ENCODE data around the gene POLH.
"Not testable (repeated sequence)": the region's sequence is repeated elsewhere in the genome, so short reads cannot be mapped to it uniquely, and the experiment has no call there.

Gene POLH

DNA sequence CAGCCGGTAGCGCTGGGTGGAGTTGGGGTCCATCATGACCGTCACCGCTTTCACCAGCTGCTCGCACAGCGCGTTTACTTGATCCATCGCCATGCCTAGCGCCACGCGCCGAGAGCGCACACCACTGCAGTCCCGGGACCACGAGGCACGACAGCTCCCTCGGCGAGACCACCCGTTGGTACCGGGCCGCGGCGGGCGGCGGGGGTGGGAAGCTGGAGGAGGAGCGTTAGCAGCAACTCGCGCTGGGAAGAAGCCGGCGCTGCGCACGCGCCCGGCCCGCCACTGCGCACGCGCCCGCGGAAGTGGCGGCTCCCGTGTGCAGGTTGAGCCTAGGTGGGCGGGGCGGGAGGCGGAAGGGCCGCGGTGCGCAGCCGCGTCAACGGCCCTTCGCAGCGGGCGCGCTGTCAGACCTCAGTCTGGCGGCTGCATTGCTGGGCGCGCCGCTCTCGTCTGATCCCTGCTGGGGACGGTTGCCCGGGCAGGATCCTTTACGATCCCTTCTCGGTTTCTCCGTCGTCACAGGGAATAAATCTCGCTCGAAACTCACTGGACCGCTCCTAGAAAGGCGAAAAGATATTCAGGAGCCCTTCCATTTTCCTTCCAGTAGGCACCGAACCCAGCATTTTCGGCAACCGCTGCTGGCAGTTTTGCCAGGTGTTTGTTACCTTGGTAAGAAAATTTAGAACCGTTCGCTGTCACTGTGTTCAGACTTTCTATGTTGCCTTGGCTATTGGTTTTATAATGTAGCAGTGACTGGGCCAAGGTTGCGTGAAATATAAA, at the start of gene POLH, which contains the start of gene XPO5:
Gene POLH, plus strand, starts transcription at position 414 of the 780 bp plus-strand sequence. CDS start 6,135 bp downstream, outside the sequence.
Gene XPO5, minus strand, starts transcription at position 267 of the 780 bp plus-strand sequence. Its CDS starts 174 bp downstream, at position 93.
- peak; percentile 93 for DNase-seq (ENCODE audit: low read depth)

DNA sequence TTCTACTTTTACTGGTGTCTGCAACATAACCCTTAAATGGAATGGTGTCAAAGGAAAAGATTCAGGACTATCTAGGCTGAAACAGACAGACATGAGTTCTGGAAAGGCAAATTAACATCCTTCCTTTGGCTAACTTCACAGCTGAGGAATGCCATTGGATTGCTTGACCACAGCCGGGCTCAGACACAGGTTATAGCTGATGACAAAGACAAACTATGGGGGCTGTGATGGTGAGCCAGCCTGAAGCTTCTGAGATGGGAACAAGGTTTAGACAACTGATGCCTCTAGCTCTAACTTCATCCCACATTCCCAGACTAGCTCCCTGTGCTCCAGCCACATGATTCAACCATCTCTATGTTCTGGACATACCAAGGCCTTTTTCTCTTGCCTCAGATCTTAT, 43.8 kb upstream of the POLH start:
- DNase-seq (ENCODE audit: low read depth), result no peak

DNA sequence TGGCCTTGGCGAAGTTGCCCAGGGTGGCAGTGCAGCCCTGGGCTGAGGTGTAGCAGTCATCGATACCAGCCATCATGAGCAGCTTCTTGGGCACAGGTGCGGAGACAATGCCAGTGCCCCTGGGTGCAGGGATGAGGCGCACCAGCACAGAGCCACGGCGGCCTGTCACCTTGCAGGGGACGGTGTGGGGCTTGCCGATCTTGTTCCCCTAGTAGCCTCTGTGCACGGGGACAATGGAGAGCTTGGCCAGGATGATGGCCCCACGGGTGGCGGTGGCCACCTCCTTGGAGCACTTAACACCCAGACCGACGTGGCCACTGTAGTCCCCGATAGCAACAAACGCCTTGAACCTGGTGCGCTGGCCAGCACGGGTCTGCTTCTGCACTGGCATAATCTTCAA, 37.0 kb upstream of the POLH start:
- DNase-seq (ENCODE audit: low read depth), result not testable (repeated sequence)

DNA sequence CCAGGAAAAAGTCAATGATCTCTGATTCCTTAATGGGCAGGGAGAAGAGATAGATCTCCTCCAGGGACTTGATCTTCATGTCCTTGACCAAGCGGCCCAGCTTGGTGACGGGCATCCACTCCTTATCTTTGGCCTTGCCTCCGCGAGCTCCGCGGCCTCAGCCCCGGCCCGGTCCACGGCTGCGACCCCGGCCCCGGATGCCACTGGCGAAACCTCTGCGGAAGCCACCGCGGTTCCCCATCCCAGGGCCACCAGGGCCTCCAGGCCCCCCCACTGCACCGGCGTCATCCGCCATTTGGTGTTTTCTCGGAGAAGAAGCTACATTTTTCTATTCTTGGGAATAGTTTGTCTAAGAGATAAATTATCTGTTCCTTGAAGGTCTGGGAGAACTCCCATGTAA, 36.6 kb upstream of the POLH start:
- not testable (repeated sequence) for DNase-seq (ENCODE audit: low read depth)

DNA sequence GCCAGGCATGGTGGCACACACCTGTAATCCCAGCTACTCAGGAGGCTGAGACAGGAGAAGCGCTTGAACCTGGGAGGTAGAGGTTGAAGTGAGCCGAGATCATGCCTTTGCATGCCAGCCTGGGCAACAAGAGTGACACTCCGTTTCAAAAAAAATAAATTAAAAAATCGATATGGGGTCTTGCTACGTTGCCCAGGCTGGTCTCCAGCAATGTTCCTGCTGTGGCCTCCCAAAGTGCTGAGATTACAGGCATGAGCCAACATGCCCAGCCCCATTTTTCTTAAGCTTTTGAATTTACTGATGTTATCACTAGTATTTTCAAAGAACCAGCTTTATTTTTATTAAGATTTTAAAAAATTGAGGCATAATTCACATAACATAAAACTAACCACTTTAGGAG, 35.5 kb upstream of the POLH start:
- DNase-seq (ENCODE audit: low read depth), result no peak

DNA sequence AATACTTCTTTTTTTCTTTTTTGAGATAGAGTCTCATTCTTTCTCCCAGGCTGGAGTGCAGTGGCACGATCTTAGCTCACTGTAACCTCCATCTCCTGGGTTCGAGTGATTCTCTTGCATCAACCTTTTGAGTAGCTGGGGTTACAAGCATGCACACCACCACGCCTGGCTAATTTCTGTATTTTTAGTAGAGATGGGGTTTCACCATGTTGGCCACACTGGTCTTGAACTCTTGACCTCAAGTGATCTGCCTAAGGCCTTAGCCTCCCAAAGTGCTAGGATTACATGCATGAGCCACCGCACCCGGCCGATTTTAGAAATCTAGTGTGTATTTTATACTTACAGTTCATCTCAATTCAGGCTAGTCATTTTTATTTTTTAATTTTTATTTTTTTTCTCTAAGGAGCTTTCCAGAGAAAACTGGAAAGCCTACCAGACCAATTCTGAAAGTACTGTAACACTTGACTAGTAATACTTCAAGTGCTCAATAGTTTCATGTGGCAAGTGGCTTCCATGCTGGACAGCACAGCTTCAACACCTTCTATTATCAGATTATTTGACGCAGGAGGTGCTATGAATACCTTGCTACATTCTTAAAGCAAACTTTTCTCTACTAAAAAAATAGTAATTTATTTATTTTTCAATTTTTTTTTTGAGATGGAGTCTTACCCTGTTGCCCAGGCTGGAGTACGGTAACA, 34.1 kb upstream of the POLH start:
- DNase-seq (ENCODE audit: low read depth), result no peak

DNA sequence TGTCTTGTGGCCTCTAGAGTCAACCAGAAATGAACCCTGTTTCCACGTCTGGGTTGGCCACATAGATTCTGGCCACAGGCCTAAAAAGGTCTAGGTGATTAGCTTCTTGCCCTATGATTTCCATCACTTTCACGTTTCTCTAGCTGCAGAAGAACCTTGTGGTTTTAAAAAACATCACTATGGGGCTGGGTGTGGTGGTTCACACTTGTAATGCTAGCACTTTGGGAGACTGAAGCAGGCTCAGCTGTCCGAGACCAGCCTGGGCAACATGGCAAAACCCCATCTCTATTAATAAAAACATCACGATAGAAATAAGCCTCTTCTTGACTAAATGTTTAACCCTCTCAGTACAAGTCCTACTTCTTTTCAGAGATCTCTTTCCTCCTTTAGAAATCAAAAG, 31.5 kb upstream of the POLH start:
- DNase-seq (ENCODE audit: low read depth), result no peak

DNA sequence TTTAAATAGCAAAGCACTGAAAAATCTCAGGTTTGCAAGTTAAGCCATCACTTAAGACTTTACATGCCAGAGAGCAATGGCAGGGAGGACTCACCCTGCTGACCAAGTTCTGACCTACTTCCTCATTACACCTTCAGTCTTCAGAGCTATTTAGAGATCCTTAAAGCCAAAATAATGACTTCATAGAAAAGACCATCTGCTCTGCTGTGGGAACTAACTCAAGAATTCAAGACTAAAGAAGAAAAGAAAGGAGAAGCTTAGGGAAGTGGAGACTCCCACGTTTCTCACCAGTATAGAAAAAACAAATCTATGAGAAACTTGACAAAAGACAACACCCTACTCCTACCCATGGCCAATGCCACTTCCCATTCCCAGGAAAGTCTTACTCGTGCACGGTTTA, 28.8 kb upstream of the POLH start:
- no peak for DNase-seq (ENCODE audit: low read depth)

DNA sequence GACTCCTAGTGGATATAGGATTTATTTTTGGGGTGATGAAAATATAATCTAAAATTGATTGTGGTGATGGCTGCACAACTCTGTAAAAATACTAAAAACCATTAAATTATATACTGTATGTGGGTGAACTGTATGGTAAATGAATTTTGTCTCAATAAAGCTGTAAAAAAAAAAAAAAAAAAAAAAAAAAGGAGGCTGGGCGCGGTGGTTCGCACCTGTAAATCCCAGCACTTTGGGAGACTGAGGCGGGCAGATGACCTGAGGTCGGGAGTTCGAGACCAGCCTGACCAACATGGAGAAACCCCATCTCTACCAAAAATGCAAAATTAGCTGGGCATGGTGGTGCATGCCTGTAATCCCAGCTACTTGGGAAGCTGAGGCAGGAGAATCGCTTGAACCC, 18.4 kb upstream of the POLH start:
- not testable (repeated sequence) for DNase-seq (ENCODE audit: low read depth)

DNA sequence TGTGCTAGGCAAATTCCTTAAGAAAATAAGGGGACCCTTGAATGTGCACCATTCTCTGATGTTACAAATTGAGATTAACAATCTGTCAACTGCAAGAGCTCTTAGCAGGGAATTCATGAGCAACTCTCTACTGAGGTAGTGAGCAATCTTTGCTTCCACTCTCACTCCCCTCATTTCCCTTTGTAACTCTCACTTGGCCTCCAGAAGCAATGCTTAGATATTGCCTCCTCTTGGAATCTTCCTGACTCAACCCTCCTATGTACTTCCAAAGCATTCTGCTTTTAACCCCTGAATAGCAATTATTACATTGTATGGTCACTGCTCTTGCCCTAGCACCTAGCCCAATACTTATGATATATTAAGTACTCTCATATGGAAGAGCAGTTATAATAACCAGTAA, 16.7 kb upstream of the POLH start:
- no peak for DNase-seq (ENCODE audit: low read depth)

DNA sequence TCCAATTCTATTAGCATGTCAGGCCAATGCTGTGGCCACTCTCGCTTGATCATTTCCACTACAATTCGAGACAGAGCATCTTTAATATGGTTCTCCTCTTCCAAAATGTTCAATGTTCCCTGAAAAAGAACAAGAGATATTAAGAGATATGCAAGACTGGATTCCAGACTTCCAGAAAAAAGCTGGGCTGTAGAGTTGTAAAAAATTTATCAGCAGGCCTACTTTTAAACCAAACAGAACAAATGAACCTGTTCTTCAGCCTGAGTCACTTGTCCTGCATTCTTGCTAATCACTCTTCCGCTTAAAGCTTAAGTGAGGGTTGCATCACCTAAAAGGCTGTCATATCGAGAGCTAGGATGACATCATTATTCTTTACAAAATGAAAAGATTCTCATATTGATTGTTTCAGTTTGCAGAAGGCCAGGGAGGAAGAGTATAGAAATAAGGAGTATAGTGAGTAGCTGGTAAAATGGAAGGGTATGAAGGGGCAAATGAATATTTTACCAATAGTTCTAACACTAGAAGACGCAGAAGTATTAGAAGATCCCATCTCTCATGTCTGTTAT, 5.0 kb upstream of the POLH start:
- no peak for DNase-seq (ENCODE audit: low read depth)

DNA sequence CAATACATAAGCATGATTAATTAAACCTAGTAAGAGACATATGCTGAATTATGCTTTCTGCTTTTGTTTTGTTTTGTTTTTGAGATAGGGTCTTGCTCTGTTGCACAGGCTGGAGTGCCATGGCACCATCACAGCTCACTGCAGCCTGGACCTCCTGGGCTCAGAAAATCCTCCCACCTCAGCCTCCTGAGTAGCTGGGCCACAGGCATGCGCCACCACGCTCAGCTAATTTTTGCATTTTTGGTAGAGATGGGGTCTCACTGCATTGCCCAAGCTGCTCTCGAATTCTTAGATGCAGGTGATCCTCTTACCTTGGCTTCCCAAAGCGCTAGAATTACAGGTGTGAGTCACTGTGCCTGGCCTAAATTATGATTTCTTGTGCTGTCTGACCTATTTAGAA, 4.0 kb upstream of the POLH start:
- DNase-seq (ENCODE audit: low read depth), result no peak

DNA sequence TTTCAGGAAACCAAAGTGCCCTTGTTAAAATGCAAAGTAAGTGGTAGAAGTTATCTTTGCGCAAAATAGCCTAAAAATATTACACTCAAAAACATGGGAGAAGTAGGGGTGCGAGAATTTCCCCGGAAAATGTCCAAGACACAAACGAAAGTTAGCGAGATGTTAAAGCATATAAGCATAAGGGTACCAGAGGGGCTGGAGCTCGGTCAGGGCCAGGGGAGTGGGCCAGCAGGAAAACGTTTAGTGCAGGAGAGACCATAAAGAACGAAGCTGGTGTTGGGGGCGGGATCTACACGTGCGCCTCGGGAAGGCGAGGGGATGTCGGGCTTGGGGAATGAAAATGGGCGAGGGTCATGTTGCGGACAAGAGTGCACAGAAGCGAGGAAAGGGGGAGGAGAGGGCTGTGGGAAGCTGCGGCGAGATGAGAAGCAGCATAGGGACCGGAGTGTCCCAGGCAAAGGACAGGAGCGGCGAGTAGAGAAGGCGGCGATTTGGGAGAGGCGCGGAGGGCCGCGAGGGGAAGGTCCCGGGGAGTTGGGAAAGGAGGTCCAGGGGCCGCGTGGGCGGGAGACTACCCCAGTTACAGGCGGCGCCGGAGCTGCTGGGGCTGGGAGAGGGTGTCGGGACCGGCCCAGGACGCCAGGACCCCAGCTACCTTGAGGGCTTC, 747 bp upstream of the POLH start:
- DNase-seq (ENCODE audit: low read depth), result no peak

DNA sequence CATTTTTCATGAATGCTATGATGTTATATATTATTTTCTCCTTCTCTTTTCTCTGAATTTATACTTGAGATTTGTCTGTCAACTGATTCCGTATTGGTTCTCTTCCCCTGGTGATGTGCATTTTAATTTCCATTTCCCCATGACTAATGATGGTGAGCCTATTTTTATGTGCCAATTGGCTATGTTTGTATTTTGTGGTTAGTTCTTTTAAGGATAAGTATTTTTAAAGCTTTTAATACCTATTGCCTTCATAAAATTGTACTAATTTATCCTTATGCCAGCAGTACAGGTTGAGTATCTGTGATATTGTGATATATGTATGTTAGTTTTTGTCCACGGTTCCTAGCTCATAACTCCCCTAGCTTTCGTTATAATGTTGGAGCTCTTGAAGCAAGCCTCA, 2.8 kb downstream of the POLH start:
- no peak for DNase-seq (ENCODE audit: low read depth)

DNA sequence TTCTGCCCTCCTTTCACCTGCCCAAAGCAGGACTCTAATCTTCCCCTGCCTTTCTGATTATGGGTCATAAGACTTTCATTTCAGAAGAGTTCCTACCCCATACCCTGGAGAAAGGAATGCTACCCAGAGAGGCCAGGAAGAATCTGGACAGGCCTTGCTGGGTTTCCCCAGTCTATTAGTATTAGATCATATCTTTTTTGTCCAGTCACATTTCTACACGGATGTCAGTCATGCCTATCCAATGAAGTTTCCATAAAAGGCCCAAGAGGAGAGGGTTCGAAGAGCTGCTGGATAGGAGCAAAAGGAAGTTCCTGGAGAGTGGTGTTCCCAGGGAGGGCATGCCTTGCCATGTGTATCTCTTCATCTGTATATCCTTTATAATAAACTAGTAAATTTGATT, 3.2 kb downstream of the POLH start:
- no peak for DNase-seq (ENCODE audit: low read depth)

DNA sequence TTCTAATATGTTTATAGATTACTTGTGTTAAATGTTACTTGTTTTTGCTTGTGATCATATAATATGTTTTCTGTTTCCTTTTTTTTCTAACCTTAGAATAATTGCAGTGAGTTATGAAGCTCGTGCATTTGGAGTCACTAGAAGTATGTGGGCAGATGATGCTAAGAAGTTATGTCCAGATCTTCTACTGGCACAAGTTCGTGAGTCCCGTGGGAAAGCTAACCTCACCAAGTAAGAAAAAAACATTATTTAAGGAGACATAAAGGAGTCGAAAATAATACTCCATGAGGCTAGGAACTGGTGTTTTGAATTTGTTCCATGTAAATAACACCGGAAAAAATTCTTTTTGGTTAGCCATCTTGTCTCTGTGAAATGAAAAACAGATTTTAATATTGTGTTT, 6.9 kb downstream of the POLH start:
- DNase-seq (ENCODE audit: low read depth), result no peak

DNA sequence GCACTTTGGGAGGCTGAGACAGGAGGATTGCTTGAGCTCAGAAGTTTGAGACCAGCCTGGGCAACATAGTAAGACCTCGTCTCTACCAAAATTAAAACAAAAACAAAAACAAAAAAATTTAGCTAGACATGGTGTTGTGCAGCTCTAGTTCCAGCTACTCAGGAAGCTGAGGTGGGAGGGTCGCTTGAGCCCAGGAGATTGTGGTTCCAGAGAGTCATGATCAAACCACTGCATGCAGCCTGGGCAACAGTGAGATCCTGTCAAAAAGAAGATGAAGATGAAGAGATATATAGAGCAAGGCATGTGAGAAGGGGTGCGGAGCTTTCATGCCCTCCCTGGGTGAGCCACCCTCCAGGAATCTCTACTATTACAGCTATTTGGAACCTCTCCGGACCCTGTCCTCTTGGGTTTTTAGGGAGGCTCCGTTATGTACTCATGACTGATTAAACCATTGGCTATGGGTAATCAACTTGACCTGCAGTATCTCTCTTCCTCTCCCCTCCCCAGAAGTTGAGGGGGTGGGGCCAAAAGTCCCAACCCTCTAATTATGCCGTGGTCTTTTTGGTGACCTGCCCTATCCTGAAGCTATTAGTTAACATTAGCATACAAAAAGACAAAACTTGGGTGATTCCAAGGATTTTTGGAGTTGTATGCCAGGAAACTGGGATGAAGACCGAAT, 9.0 kb downstream of the POLH start:
- no peak for DNase-seq (ENCODE audit: low read depth)

DNA sequence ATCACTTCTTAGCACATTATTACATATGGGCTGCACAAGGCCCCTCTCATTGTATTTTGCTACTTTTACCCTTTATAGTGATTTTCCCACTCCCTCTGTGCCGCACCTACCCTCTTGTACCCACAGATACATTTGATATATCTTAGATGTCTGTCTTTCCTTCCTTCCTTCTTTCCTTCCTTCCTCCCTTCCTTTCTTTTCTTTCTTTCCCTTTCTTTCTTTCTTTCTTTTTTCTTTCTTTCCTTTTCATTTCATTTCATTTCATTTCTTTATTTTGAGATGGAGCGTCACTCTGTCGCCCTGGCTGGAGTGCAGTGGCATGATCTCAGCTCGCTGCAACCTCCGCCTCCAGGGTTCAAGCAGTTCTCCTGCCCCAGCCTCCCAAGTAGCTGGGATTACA, 12.2 kb downstream of the POLH start:
- no peak for DNase-seq (ENCODE audit: low read depth)

DNA sequence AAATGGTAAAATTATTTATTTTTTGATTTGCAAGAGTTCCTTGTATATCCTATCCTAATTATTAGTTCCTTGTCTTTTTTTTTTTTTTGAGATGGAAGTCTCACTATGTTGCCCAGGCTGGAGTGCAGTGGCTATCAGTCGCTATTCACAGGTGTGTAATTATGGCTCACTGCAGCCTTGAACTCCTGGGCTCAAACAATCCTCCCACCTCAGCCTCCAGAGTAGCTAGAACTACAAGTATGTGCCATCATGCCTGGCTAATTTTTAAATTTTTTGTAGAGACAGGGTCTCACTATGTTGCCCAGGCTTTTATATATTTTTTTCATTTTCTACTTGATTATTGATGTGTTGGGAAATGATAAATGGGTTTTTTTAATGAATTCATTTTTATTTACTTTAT, 13.6 kb downstream of the POLH start:
- DNase-seq (ENCODE audit: low read depth), result not testable (repeated sequence)

DNA sequence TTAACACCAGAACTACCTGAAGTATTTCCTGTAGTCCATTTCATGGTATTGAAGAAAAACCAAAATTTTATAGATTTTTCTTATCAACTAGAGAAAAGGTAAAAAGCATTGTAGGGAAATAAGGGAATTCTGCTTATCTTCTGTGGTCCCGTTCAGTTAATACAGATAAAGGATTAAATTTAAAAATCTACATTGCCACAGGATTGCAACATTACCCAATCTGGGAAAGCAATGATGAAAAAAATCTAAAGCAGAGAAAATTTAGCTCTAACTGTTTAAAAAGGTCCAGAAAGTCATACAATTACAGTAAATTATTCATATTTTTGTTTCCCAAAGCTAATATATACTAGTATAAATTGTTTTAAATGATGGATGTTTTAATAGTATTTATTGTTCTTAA, 18.0 kb downstream of the POLH start:
- no peak for DNase-seq (ENCODE audit: low read depth)

DNA sequence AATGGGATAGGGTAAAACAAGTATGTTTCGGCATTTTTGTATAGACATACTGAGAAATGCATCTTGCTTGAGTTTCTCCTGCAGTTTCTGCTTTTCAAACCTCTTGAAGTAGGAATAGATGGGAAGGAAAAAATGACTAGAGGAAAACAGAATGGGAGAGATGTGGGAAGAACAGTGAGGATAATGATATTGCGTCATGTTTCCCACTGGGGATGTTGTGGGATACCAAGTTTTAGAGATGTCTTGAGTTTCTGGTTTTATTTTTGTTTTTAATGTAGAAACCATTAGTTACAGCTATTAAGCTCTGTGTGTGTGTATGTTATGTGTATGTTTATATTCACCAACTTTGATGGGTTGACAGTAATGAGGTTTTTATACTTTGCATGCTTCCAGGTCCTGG, 24.6 kb downstream of the POLH start:
- DNase-seq (ENCODE audit: low read depth), result no peak

DNA sequence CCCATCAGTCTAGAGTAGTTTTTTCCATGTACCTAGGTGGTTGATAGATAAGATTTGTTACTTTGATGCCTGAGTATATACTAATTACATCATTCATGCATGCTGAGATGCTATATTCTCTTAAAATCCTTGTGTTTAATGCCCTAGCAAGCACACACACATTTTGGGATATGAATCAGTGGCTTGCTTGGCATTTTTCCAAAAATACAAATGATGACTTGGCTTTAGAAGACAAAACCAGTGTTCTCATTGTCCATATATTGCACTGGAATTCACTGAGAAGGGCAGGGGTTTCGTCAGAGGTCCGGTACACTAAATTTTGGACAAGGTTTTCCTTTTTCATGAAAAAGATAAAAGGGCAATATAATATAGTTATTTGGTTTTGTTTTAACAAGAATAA, 28.2 kb downstream of the POLH start:
- no peak for DNase-seq (ENCODE audit: low read depth)

All from activated T-cell treated with anti-CD3 and anti-CD28 coated beads for 48 hours (primary cell).